Endothelial cell (in vitro differentiated cells): ENCODE data around the gene MRPS30. TPM values are rescaled to one million over a fixed set of nuclear protein-coding genes. Genes with fewer than 3 reads are reported as not detected.
A peak's percentile ranks its signal among the peaks of the same experiment; 100 is the strongest.
"Not testable (repeated sequence)": the region's sequence is repeated elsewhere in the genome, so short reads cannot be mapped to it uniquely, and the experiment has no call there.

Experiments used
- DNase-seq: peaks from one replicate; pipeline ENCODE4 v3.0.0; 2021; ENCODE audit warnings: low spot score
- H3K27ac Mint-ChIP-seq: one replicate; pipeline ENCODE4 v1.8.0; 2021; ENCODE audit warnings: mixed read lengths, inconsistent platforms; ENCODE audit not compliant: unreplicated experiment
- H3K27me3 Mint-ChIP-seq: one replicate; pipeline ENCODE4 v1.8.0; 2021; ENCODE audit warnings: mild to moderate bottlenecking, moderate library complexity, mixed read lengths, inconsistent platforms; ENCODE audit not compliant: unreplicated experiment
- H3K36me3 Mint-ChIP-seq: one replicate; pipeline ENCODE4 v1.8.0; 2021; ENCODE audit warnings: mild to moderate bottlenecking, low read depth, mixed read lengths, inconsistent platforms; ENCODE audit not compliant: unreplicated experiment
- H3K4me1 Mint-ChIP-seq: one replicate; pipeline ENCODE4 v1.8.0; 2021; ENCODE audit warnings: mild to moderate bottlenecking, mixed read lengths, inconsistent platforms; ENCODE audit not compliant: unreplicated experiment
- H3K4me3 Mint-ChIP-seq: one replicate; pipeline ENCODE4 v1.8.0; 2021; ENCODE audit warnings: mild to moderate bottlenecking, mixed read lengths, inconsistent platforms; ENCODE audit not compliant: unreplicated experiment
- H3K9me3 Mint-ChIP-seq: one replicate; pipeline ENCODE4 v1.8.0; 2021; ENCODE audit warnings: mixed read lengths, inconsistent platforms; ENCODE audit not compliant: unreplicated experiment
- CTCF ChIP-seq: fragments of 200-600 bp; sonication (generic); IDR thresholded peaks from one replicate; pipeline ENCODE4 v1.5.0; 2021; ENCODE audit warnings: antibody characterized with exemption; ENCODE audit not compliant: unreplicated experiment
- long read RNA-seq: library from polyadenylated mRNA; unstranded; transcript quantifications from one replicate; pipeline ENCODE4 v2.0.0, GENCODE V29; 2020; ENCODE audit not compliant: unreplicated experiment
- total RNA-seq: library from RNA; stranded (reverse); fragmentation: NEBNext Ultra II Directional; extraction: Animal tissue kit (Norgen Biotek cat#: 25700); gene quantifications from one replicate; pipeline ENCODE4 v1.2.1, GENCODE V29; 2021; ENCODE audit not compliant: unreplicated experiment

MRPS30 gene
- total RNA-seq: 27.6 TPM
- long read RNA-seq, transcript MRPS30-202 (5 exons, 1,678 nt): major isoform, 31 of 32 reads
- long read RNA-seq, partial matches to known transcripts: 1 of 32 reads
- long read RNA-seq, other reads (novel, unspliced or antisense): 0 of 32 reads

GRCh38 chr5:44808435-44809214, at the start of gene MRPS30:
Gene MRPS30 (plus strand): TSS chr5:44808947. CDS start chr5:44808963, 16 bp downstream.
- Mint-ChIP-seq H3K4me3 (peak within 1 kb of the TSS; percentile 98), H3K27ac (peak within 1 kb of the TSS; percentile 94), H3K9me3 (no peaks in the 10 kb centered on the region), H3K36me3 (peaks cover 1% of the 10 kb centered on the region), H3K27me3 (no peaks in the 10 kb centered on the region), H3K4me1 (peaks cover 12% of the 10 kb centered on the region)
- DNase-seq: peak; percentile 82
- TF ChIP-seq CTCF: no peak

- H3K4me3 Mint-ChIP-seq: no peak overlapping the region
- no peaks in the 10 kb centered on the region for H3K4me1 Mint-ChIP-seq
- no peak overlapping the region for H3K27ac Mint-ChIP-seq
- H3K27me3 Mint-ChIP-seq: no peaks in the 10 kb centered on the region
- no peak for TF ChIP-seq CTCF
- no peaks in the 10 kb centered on the region for H3K9me3 Mint-ChIP-seq
- DNase-seq: no peak
- no peaks in the 10 kb centered on the region for H3K36me3 Mint-ChIP-seq
These were observed 39.4 kb upstream of the MRPS30 start for GRCh38 chr5:44769200-44769876.

- H3K27ac Mint-ChIP-seq: no peak overlapping the region
- no peaks in the 10 kb centered on the region for H3K4me1 Mint-ChIP-seq
- no peak for TF ChIP-seq CTCF
These were observed 38.9 kb upstream of the MRPS30 start for GRCh38 chr5:44769877-44770209.

GRCh38 chr5:44770780-44771717, 37.7 kb upstream of the MRPS30 start:
- Mint-ChIP-seq H3K27ac (no peak overlapping the region), H3K36me3 (no peaks in the 10 kb centered on the region), H3K27me3 (no peaks in the 10 kb centered on the region), H3K9me3 (no peaks in the 10 kb centered on the region), H3K4me1 (no peaks in the 10 kb centered on the region), H3K4me3 (no peak overlapping the region)
- no peak for TF ChIP-seq CTCF
- no peak for DNase-seq

More at GRCh38 chr5:44769877-44770209, 38.9 kb upstream of the MRPS30 start:
- no peaks in the 10 kb centered on the region for H3K9me3 Mint-ChIP-seq
- no peak for DNase-seq
- no peak overlapping the region for H3K4me3 Mint-ChIP-seq
- no peaks in the 10 kb centered on the region for H3K36me3 Mint-ChIP-seq
- H3K27me3 Mint-ChIP-seq: no peaks in the 10 kb centered on the region

- H3K27ac Mint-ChIP-seq, DNase-seq, H3K9me3 Mint-ChIP-seq, H3K27me3 Mint-ChIP-seq, H3K4me1 Mint-ChIP-seq, H3K4me3 Mint-ChIP-seq, H3K36me3 Mint-ChIP-seq: not testable (repeated sequence)
These were observed 36.4 kb upstream of the MRPS30 start for GRCh38 chr5:44772397-44772796.
